Heart left ventricle (tissue), 13 donors: Measurements from ENCODE around the gene HRH2.

Source experiments
- POLR2A ChIP-seq, 2 donors: fragments of 450-650 bp; IDR thresholded peaks; one replicate each; pipeline ENCODE4 v1.6.1; 2017; ENCODE audit warnings: antibody characterized with exemption in 2 of 2, mild to moderate bottlenecking in 2 of 2, moderate library complexity in 2 of 2
- TF ChIP-seq, protein P1 (sequence below), 12 donors: fragments of 200-600 bp; sonication (generic) in 4 of 12; IDR thresholded peaks; one replicate each; pipeline versions ENCODE4 v1.5.0 to v1.8.0; 2018 to 2022; ENCODE audit warnings: antibody characterized with exemption in 12 of 12, mild to moderate bottlenecking in 5 of 12
- donor health status: ischemic (EF 13 %, LVEDD 7.1; RV severe dilation, severe dysfunction).
- donor health status: DM: no; HTN: yes; CAD: no.
- donor health status: DM: no; HTN: no; CAD: no.
- donor health status: ischemic (EF 25% LVEDD 6.9; RV normal size, moderate dysfunction).
- donor health status: ischemic (EF 25% LVEDD 5.7; RV mildly dilated, moderate dysfunction).
- donor health status: ischemic (EF 35%, LVEDD 5.7; RV mildly dilated, moderate dysfunction).
- donor health status: nonischemic (EF 11% LVEDD 7.7; RV severe dilation, severe dysfunction).
- donor health status: DM: yes; HTN: yes; CAD: no.
- donor health status: PGD.
- donor health status: ischemic (EF 29% LVEDD 5.4; RV normal size, mild dysfunction).
- donor health status: nonischemic (EF 23%, LVEDD 6.1; RV moderate dilation, normal function).

GRCh38 chr5:175740014-175740413 lies 82.1 kb downstream of the HRH2 start:
- TF ChIP-seq, protein P1, sequence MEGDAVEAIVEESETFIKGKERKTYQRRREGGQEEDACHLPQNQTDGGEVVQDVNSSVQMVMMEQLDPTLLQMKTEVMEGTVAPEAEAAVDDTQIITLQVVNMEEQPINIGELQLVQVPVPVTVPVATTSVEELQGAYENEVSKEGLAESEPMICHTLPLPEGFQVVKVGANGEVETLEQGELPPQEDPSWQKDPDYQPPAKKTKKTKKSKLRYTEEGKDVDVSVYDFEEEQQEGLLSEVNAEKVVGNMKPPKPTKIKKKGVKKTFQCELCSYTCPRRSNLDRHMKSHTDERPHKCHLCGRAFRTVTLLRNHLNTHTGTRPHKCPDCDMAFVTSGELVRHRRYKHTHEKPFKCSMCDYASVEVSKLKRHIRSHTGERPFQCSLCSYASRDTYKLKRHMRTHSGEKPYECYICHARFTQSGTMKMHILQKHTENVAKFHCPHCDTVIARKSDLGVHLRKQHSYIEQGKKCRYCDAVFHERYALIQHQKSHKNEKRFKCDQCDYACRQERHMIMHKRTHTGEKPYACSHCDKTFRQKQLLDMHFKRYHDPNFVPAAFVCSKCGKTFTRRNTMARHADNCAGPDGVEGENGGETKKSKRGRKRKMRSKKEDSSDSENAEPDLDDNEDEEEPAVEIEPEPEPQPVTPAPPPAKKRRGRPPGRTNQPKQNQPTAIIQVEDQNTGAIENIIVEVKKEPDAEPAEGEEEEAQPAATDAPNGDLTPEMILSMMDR (IDR thresholded peaks at IDR 0.05) = no peak
- TF ChIP-seq POLR2A (IDR thresholded peaks at IDR 0.05) = no peak
